OCI-M2 (cell line): ENCODE measurements around the gene AIPL1.

Source experiments
- DNase-seq: peaks from one replicate; lab custom pipeline; 2025; ENCODE audit not compliant: unreplicated experiment; lab: John Stamatoyannopoulos, UW

The AIPL1 gene

DNA sequence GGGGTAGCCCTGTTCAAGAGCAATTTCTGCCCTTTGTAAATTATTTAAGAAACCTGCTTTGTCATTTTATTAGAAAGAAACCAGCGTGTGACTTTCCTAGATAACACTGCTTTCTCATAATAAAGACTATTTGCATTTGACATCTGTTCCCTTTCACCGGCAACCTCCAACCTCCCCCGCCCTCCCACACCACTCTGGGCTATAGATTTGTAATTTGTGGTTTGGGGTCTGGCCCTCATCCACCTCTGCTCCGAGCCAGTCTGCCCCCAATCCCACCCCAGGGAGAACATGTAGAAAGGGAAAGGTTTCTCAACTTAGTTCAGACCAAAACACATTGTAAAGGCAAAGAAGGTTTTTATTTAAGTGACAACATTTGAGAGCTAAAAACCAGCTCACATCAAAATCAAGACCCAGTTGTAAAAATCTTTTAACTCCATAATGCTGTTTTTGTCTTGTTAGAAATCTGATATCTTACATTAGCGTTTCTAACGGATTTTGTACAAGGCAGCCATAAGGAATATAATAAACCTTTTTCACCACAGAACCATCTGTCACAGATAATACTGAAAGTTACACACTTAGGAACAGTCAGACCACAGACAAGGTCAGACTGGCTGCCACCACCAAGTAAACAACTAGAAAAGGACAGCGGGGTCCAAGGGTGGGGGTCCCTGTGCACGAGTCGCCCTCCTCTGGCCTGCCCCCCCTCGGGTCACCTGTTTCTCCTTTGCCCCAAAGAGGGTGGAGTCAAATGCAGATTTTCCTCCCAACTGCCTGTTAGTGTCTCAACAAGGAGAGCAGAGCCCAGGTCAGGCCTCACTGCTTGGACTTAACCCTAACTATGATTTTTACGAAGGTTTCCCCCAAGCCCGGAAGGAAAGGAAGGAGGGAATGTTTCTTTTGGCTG, 16.3 kb upstream of the AIPL1 start:
- DNase-seq, result no peak

DNA sequence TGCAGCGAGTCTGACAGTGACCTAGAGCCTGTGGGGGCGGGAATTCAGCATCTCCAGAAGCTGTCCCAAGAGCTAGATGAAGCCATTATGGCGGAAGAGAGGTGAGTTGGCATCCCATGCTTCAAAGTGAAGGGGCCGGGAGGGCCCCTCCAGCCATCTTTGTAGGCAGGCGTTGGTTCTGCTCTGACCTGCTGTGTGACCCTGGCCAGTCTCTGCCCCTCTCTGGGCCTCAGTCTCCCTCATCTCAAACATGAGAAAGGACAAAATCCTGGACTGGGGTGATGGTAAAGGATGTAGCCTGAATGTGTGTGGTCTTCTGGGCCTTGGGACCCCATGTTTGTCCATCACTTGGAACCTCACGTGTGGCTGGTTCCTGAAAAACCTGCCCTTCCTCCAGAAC, 14.4 kb upstream of the AIPL1 start:
- DNase-seq, result no peak

DNA sequence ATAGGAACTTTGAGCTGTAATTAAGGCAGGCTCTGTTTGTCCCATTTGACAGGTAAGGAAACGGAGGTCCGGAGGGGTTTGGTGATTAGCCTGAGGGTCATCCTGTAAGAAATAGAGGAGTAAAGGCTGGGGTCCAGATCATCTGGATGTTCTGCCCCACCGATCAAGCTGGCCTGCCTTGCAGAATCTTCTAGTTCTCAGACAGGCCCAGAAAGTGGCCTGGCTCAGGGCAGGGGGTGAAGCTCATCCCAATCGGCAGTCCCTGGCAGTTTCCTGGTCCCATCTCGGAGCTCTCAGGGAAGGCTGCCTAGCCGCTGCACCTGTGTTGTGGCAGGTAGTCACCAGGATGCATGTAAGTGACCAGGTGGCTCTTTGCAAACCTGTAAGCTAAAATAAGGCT, 13.6 kb upstream of the AIPL1 start:
- DNase-seq, result no peak

DNA sequence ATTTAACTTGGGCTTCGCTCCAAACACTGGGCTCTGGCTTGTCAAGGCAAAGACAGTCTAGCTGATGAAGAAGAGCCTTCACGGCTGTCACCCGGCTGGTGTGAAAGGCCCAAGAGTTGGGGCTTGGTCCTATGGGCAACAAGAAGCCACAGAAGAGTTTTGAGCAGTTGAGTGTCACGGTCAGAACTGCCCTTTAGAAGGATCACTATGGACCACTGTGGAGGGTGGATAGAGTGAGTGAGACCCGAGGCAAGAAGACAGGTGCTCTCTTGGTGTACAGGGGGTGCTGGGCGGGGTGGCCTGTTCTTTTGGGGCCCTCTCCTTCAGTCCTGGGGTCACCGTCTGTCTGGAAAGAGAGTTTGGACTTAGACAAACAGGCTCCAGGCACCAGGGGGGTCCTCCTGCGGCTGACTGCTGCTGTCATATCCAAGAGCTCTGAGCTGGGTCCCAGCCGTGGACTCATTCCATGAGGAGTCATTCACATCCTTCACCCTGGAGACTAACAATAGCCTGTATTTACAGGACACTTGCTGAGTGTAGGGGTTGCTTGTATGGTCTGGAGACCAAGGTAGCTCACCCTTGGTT, 11.7 kb upstream of the AIPL1 start:
- no peak for DNase-seq

DNA sequence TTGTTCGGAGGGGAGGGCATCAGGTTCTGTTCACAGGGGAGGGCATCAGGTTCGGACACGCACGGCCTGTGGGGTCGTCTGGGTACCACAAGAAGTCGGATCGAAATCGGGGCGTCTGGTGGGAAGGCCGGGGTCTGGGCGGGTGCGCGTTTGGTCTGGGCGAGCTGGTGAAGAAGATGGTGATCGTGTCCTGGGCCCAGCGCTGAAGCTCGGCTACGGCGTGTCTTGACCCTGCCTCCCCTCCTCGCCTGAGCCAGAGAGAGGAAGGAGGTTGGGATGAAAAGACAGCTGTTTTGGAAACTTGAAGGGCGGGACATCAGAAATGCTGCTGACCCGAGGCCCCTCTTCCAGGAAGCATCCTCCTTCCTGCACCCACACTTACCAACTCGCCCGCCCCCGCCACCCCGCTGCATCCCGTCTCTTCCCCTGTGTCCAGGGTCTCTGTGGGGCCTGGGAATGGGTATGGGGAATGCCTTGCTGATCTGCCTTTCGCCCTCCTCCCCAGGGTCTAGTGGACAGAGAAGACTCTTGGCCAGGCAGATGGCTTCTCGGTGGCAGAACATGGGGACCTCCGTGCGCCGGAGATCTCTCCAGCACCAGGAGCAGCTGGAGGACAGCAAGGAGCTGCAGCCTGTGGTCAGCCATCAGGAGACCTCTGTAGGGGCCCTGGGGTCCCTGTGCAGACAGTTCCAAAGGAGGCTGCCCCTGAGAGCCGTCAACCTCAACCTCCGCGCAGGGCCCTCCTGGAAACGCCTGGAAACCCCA, 9.8 kb upstream of the AIPL1 start:
- DNase-seq, result no peak

DNA sequence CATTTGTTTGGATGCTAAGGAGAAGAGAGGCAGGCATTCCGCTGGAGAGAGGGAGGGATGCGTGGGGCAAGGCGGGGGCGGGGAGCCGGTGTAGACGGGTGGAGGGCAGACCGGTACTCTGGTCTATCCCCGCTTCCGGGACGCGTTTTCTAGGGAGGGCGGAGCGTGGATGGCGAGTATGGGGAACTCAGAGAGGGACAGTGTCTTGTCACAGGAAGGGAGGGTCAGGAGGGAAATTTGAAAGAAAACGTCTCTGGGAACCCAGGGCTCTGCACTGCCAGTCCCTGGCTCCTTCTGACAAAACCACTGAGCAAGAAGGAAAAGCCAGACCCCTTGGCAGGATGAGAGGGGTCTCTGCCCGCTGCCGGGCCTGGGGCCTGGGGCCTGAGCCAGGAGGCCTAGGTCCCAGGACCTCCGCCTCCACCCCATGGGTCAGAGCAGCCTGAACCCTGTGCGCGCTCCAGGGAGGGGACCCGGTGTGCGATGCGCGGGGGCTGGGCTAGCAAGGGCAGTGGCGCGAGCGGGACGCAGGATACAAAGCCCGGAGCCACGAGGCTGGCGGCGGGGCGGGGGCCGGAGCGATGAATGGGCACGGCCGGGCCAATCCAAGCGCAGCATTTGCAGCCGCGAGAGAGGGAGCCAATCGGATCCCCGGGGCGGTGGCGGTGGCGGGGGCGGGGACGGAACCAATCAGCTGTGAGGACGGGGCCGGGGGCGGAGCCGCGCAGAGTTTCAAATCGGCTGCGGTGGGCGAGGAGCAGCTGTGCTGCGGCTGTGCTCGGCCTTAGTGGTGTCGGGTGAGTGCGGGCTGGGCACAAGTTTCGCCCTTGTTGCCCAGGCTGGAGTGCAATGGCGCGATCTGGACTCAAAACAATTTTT, 9.0 kb upstream of the AIPL1 start, which contains the start of gene PIMREG:
Gene PIMREG (plus strand): TSS at position 764 of the 879 bp plus-strand sequence. CDS start 656 bp downstream, outside the sequence.
- peak; percentile 29 for DNase-seq

DNA sequence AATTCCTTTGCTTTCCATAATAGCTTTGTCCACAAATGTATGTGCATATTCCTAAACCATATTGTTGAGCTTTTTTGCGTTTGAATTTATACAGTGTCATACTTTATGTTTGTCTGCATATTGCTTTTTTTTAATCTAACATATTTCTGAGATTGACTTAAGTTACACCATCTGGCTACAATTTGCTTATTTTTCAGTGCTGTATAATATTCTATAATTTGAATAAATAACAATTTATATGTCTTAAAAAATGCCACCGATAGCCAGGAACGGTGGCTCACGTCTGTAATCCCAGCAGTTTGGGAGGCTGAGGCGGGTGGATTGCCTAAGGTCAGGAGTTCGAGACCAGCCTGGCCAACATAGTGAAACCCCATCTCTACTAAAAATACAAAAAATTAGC, 7.9 kb upstream of the AIPL1 start:
- no peak for DNase-seq

DNA sequence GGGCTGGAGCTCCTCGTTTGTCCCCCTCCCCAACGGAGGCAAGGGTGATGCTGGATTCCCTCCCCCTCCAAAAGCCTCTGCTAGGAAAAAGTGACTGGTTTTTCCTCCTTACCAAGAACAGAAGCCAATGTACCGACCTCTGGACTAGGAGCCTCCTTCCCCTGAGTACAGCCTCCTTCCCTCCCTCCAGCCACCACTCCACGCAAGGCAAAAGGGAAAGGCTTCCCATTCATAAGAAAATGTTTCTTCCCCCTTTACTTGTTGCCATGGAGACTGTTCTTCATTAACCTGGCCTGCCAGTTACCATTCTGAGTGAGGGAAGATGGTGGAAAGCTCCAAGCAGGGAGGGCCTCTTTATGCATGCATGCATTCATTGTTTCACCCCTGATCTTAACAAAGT, 5.0 kb upstream of the AIPL1 start:
- no peak for DNase-seq

DNA sequence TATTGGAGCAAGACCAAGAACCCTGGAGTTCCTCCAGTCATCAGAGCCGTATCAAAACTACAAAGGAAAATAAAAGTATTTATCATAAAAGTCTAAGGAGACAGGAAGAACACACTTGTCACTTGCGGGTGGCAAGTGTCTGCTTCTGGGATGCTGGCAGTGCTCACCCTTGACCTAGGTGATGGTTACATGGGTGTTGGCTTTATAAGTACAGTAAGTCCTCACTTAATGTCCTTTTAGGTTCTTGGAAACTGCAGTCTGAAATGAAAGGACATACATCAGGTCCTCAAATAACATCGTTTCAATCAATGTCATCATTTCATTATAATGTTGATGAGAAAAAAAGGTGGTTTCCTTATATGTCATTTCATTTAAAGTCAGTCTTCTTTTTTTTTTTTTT, 3.0 kb upstream of the AIPL1 start:
- DNase-seq, result no peak

DNA sequence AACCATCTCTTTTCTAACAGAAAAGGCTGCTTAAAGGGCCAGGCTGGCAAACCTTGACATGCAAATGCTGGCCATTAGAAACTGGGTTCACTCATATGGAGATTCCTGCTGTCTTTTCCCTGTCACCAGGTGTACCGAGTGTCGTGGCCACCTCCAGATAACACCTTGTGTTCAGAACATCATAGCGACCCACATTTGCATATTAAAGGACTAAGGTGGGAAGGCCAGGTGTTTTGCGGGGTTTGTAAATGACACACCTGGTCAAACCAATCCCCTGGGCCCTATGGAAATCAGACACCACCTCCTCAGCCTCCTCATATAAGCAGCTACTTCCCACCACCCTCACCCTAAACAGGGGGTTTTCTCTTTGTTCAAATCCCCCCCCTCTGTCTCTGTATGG, 2.5 kb upstream of the AIPL1 start:
- no peak for DNase-seq

DNA sequence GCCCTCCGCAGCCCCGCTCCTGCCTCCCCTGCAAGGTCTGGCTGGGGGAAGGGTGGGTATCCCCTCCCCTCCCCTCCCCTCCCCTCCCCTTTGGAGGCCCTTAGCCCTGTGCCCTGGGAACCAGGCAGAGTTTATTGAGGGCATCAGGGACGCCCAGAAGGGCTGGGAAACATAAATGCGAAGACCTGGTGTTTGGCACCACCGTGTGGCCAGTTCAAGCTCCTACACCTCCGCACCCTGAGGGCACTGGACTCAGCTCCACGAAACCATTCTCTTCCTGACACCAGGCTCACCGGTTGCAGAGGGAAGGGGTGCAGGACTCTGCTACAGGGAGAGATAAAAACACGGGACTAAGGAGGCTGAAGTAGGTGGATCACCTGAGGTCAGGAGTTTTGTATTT, 1.0 kb upstream of the AIPL1 start:
- DNase-seq, result no peak

DNA sequence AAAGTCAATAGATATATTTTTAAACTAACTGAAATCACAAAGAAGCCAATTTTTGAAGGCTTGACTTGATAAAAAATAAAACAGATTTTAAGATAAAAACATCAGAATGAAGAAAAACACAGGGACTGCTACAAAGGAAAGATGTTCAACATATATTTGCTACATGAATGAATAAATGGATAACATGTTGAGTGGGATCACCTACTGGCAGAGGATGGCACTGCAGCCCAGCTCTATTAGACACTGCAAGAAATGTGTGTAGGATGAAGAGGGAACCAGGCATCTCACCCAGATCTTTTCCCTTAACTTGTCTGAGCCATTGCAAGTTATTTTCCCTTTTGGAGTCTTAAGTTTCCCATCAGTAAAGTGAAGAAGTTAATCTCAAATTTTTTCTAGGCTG, 4.2 kb downstream of the AIPL1 start:
- DNase-seq, result no peak

DNA sequence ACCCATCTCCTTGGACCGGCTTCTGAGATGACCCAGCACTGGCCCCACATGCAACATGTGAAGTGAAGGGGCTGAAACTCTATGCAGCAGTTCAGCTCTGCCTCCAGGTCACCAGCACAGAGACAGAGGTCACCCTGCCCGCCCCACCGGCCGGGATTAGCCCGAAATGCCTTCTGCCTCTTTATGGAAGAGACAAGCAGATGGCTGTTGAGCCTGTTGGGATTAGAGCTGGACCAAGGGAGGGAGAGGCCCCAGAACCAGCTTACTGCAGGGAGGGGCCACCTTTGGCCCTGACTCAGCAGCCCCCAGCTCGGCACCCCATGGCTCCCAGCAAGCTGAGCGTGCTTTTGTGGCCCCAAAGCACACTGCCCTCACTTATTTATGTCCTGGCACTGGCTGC, 5.7 kb downstream of the AIPL1 start:
- DNase-seq, result no peak

DNA sequence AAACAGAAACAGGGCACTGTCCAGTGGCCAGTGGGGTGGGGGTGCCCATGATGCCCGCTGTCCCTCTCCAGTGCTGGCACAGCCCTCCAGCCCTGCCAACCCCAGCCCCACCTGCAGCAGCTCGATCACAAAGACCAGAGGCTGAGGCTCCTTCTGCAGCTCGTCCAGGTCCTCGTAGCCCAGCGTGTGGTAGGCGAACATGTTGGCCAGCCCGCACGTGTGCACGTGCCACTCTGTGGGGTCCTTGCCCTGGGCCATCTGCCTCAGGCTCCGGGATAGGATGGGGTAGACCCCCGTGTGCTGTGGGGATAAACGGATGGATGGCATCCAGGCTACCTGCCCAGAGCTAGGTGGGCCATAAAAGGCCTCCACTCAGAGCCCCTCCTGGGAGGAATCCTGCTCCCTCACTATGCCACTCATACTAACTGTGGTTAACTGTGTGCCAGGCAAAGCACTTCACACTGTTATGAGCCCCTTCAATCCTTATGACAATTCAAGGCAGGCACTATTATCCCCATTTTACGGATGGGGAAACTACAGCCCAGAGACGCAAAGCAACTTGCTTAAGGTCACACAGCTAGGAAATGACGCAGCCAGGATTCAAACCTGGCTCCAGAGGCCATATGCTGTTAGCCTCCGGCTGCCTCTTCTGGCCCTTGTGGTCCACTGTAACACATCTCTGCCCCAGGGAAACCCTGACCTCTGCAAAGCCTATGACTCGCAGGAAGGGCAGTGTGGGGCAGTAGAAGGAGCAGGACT, 6.5 kb downstream of the AIPL1 start:
- no peak for DNase-seq

DNA sequence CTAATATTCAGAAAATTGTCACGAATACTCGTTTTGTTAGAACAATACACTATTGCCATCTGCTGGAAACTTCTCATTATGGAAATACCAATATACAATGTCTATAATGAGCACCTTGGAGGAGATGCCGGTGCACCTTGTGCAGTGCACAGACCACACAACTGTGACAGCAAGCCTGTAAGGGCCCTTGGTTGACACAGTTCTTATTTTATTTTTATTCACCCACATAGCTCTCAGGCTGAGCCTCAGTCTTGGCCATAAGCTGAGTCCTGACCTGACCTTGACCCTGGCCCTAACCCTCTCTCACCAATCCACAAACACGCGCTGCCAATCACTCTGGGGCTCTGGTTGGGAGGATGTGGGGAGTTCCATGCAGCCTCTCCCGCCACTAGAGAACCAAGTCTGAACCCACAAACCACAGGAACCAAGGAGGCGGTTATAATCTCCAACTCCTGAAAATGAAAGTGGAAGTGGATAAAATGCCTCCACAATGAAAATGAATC, 7.6 kb downstream of the AIPL1 start:
- no peak for DNase-seq

DNA sequence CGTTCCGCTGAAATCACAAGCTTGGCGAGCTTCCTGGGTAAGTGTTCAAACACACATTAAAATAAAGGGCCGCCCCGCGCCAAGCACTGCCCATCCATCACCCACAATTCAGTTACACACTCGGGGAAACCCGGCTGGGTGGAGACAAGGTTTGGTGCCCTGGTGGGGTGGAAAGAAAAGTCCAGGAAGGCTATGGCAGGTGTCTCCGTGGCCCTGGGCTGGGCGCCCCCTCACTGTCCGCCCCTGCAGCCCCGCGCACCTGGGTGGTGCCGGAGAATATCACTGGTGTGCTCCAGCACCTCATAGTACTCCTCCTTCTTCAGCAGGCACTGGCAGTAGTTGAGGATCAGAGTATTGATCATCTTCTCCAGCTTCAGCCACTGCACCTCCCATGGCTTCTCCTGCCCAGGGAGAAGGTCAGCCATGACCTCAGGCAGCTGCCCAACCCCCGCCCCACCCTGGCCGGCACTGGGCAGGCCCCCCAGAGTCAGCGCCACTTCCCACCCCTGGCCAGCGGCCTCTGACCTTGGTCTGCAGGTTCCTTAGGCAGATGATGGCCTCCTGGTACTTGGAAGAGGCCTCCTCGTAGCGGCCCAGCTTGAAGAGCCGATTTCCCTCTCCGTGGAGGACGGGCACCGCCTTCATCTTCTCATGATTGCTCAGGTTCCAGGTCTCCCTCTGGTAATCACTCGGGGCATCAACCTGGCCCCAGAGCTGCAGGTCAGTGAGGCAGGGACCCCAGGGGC, 8.4 kb downstream of the AIPL1 start:
- no peak for DNase-seq

DNA sequence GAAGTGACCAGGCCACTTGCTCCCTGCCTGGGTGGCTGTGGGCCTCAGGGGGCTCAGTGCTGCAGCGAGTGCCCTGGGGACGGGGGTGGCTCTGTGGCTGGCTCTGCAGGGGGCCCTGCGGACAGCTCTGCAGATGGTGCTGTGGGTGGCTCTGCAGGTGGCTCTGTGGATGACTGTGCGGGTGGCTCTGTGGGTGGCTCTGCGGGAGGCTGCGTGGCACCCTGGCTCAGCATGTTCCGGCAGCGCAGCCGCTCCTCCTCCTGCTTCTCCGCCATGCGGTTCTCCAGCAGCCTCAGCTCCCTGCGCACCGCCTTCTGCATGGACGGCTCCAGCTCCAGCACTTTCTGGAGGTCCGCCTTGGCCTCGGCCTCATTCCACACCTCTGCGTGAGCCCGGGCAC, 9.5 kb downstream of the AIPL1 start:
- DNase-seq, result no peak

DNA sequence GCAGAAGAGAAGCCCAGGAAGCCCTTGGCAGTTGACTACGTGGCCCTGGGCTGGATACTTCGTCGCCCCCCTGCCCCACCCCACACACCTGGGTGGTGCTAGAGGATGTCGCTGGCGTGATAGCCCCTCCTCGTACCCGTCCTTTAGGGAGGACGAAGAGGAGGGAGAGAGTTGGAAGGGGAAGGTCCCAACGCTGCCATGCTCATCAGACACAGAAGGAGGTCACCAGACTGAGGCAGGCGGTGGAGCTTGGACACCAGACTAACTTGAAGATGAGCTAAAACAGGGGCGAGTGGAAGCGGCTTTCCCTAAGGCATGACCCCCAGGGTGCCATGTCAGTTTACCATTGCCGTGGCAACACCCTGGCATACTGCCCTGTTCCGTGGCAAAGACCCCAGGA, 11.0 kb downstream of the AIPL1 start:
- DNase-seq, result no peak

DNA sequence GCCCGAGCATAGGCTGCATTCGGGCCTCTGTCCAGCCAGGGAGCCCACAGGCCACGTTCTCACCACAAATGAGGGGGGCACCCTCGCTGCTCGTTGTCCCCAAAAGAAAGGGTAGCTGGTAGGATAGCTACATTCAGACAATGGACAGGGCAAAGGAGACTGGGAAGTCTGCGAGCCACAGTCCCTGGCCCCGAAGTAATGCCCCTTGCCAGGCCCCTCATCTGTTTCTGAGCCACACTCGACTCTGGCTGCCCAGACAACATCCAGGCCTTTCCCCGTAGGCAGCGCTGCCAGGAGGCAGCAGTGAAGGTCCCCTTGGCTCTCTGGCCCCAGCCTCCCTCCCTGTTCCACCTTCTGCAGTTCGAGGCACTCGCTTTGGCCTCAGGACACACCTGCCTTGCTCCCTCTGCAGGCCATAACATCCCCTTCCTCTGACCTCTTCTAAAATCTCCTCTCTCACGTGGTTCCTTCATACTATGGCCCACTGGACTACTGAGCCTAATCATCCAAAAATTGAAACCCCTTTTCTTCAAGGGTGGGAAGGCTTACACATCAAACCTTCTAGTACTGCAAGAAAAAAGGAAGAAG, 12.2 kb downstream of the AIPL1 start:
- no peak for DNase-seq
